DOHH2 (cell line): Measurements from ENCODE around the gene ACAD11.

Experiments used
- EZH2phosphoT487 ChIP-seq: fragments of 200-600 bp; sonication (generic); IDR thresholded peaks from 2 replicates; pipeline ENCODE4 v1.6.1; 2017; ENCODE audit warnings: borderline replicate concordance, mild to moderate bottlenecking, antibody characterized with exemption, low read length, moderate library complexity, mixed read lengths
- TF ChIP-seq, protein P1 (sequence below): fragments of 200-600 bp; sonication (generic); IDR thresholded peaks from one replicate; pipeline ENCODE4 v1.5.1; 2014; ENCODE audit warnings: antibody characterized with exemption, mild to moderate bottlenecking, low read depth, low read length; ENCODE audit not compliant: poor library complexity, severe bottlenecking

DNA sequence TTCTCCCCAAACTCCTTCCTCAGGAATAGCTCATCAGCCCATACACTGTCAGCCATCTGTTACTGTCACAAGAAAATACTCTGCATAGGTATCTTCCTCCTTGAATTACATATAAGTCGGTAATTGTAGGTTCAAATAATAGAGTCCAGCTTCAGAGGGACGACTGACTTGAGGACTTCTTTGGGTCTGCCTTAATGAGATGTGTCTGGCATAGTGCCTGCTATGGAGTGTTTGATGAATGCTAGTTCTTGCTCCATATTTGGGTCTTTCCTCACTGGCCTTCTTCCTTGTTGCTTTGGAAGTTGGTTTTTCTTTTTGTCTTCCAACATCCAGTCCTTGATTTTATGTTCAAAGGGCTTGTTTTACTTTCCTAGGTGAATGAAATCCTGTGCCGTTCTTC lies 129.0 kb downstream of the ACAD11 start:
- TF ChIP-seq, protein P1, sequence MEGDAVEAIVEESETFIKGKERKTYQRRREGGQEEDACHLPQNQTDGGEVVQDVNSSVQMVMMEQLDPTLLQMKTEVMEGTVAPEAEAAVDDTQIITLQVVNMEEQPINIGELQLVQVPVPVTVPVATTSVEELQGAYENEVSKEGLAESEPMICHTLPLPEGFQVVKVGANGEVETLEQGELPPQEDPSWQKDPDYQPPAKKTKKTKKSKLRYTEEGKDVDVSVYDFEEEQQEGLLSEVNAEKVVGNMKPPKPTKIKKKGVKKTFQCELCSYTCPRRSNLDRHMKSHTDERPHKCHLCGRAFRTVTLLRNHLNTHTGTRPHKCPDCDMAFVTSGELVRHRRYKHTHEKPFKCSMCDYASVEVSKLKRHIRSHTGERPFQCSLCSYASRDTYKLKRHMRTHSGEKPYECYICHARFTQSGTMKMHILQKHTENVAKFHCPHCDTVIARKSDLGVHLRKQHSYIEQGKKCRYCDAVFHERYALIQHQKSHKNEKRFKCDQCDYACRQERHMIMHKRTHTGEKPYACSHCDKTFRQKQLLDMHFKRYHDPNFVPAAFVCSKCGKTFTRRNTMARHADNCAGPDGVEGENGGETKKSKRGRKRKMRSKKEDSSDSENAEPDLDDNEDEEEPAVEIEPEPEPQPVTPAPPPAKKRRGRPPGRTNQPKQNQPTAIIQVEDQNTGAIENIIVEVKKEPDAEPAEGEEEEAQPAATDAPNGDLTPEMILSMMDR = no peak
- no peak for TF ChIP-seq EZH2phosphoT487
